Occipital lobe (tissue), 2 donors: ENCODE results near the gene MRPL12. TPM values are rescaled to one million over a fixed set of nuclear protein-coding genes. Genes with fewer than 3 reads are reported as not detected.

Experiments
- DNase-seq: peaks from one replicate; lab custom pipeline; 2025; lab: John Stamatoyannopoulos, UW
- total RNA-seq: library from RNA; depleted of rRNA; stranded (reverse); fragments of >200 nt; gene quantifications from one replicate; pipeline ENCODE4 v1.2.3, GENCODE V29; 2014

The MRPL12 gene
- total RNA-seq, 1 donor from 2014 or later: 4.7 TPM

GRCh38 chr17:81682565-81683207 is 20.5 kb upstream of the MRPL12 start:
- DNase-seq: no peak

GRCh38 chr17:81683208-81683583 is 20.0 kb upstream of the MRPL12 start:
- DNase-seq: no peak

- DNase-seq: peak; percentile 94
Measured at GRCh38 chr17:81683584-81684441, 19.4 kb upstream of the MRPL12 start, which contains the start of the genes ARL16 and HGS. Gene ARL16 (minus strand): TSS chr17:81683797. CDS start chr17:81683753, 44 bp downstream. Gene HGS (plus strand): TSS chr17:81684011. CDS start chr17:81684067, 56 bp downstream.

DNA sequence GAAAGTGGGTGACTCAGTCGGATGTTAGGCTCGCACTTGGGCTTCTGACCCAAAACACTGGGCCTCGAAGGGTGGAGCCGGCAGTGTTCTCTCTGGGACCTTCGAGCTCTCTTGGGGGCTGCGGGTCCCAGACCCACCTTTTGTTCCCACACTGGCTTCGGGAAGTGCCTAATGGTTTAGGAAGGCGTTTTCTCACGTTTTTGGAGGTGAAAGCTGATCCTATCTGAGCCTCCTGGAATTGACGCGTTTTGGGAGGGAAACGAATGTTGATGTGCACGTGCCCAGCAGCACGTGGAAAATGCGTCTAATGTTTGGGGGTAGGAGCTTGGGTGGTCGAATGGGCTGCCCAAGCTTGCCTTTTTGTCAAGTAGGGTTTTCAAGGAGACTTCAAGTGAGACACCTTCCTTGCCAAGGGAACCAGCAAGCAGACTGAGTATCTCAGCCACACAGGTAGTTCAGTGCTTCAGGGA is 18.7 kb upstream of the MRPL12 start:
- no peak for DNase-seq

- DNase-seq: no peak
Measured at GRCh38 chr17:81685108-81685507, 18.1 kb upstream of the MRPL12 start.

DNA sequence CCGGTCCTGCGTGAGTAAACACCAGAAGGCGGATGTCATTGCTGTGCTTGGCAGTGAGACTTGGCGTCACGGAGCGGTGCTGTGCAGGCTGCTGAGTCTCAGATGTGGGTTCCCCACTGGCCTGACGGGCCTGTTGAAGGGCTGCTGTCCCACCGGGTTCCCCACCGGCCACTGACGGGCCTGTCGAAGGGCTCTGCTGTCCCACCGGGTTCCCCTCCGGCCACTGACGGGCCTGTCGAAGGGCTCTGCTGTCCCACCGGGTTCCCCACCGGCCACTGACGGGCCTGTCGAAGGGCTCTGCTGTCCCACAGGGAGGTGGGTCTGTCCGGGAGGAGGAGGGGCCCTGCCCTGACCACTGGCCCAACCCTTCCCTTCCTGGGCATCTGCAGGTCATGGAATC is 16.6 kb upstream of the MRPL12 start:
- no peak for DNase-seq

GRCh38 chr17:81687770-81688541 is 15.2 kb upstream of the MRPL12 start:
- DNase-seq: no peak

GRCh38 chr17:81688616-81689015 is 14.6 kb upstream of the MRPL12 start:
- no peak for DNase-seq

DNA sequence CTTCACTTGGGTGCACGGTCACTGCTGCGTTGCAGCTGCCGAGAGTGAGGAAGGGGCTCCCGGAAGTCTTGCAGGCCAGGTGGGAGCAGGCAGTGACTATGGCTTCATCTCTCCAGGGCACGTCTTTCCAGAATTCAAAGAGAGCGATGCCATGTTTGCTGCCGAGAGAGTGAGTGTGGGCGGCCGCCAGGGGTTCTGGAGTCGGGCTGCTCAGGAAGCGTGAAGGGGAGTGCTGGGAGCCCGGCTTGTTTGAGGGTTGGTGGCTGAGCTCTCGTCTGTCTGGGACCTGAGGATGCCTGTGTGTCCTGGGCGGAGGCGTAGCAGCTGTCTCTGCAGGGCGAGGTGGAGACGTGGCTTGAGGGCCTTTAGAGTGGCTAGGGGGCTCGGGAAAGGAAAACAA is 13.1 kb upstream of the MRPL12 start:
- no peak for DNase-seq

- DNase-seq: no peak
Measured at GRCh38 chr17:81690549-81690948, 12.6 kb upstream of the MRPL12 start.

DNA sequence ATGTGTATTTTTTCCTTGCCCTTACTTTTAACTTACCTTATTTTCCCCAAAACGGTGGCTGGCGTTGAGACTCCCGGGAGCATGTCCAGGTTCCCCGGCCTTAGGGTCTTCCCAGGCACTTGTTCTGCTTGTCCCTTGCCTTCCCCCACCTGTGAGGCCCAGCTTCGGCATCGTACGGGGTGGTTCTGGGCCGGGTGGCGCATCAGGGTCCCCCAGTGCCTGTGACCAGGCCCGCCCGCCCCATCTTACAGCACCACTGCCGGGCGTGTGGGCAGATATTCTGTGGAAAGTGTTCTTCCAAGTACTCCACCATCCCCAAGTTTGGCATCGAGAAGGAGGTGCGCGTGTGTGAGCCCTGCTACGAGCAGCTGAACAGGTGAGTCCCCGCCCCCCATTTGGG is 12.0 kb upstream of the MRPL12 start:
- DNase-seq: no peak

- no peak for DNase-seq
Measured at GRCh38 chr17:81691608-81692007, 11.6 kb upstream of the MRPL12 start.

DNA sequence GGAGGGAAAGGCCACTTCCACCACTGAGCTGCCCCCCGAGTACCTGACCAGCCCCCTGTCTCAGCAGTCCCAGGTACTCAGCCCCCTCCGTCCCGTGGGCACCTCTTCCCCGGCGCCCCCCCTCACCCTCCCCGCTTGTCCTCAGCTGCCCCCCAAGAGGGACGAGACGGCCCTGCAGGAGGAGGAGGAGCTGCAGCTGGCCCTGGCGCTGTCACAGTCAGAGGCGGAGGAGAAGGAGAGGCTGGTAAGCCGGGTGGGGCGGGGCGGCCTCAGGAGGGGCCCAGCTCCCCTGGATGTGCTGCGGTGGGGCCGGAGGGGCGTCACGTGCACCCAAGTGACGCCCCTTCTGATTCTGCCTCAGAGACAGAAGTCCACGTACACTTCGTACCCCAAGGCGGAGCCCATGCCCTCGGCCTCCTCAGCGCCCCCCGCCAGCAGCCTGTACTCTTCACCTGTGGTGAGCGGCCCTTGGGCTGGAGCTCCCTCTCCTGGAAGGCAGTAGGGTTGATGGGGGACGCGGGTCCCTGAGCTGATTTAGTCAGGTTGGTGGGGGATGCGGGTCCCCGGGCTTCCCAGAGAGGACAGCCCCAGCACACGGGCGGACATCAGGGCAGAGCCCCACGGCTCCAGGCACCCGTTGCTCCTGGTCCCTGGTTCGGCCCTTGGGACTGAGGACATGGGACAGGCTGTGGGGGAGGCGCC is 9.5 kb upstream of the MRPL12 start:
- no peak for DNase-seq

DNA sequence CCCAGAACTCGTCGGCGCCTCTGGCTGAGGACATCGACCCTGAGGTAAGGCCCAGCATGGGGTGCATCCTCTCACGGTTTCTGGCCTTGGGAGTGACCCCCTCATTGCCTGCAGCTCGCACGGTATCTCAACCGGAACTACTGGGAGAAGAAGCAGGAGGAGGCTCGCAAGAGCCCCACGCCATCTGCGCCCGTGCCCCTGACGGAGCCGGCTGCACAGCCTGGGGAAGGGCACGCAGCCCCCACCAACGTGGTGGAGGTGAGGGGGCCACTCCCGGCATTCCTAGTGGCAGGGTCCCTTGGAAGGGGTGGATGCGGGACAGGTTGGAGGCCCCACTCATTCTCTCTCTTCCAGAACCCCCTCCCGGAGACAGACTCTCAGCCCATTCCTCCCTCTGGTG is 8.4 kb upstream of the MRPL12 start:
- no peak for DNase-seq

DNA sequence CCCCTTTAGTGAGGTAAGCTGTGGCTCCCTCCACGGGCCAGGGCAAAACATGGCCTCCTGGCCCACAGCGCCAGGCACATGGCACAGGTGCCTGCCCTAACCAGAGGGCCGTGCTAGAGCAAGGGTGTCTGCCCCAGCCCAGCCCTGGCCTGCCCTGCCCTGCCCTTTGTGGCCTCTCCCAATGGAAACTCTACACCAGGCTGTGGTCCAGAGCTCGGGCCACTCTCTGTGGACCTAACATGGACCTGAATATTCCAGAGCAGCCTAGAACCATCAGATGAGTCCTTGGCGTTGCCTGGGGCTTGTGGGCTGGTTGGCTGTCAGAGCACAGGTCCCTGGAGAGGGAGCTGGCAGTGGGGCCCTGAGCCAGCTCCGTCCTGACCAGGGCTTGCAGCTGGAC is 8.0 kb upstream of the MRPL12 start:
- no peak for DNase-seq

GRCh38 chr17:81695801-81696200 is 7.4 kb upstream of the MRPL12 start:
- DNase-seq: no peak

- DNase-seq: no peak
Measured at GRCh38 chr17:81696218-81696941, 6.8 kb upstream of the MRPL12 start.

GRCh38 chr17:81697261-81698044 is 5.7 kb upstream of the MRPL12 start:
- DNase-seq: no peak

DNA sequence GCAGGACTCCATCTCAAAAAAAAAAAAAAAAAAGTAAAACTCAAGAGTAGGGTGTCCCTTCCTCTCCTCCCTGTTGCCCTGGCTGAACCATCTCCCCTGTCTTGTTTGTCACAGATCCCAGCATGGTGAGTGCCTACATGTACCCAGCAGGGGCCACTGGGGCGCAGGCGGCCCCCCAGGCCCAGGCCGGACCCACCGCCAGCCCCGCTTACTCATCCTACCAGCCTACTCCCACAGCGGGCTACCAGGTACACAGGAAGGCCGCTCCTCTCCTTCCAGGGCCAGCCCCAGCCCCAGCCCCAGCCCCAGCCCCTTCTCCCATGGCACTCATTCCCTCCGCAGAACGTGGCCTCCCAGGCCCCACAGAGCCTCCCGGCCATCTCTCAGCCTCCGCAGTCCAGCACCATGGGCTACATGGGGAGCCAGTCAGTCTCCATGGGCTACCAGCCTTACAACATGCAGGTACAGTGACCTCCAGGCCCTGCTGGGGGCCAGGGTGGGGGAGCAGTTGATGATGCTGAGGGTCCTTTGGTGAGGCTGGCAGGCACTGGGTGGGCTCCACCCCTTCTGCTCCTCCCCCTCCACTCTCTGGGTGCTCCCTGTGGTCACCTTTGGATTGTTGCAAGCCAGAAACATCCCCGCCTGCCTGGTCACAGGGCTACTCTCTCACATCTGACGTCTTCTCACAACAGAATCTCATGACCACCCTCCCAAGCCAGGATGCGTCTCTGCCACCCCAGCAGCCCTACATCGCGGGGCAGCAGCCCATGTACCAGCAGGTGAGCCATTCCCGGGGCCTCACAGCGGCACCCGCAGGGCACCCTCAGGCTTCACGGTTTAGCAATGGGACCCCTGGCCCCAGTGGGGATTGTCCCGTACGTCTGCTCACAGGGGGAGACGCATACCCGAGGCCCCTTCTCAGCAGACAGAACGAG is 2.5 kb upstream of the MRPL12 start:
- DNase-seq: no peak
